Measurements from ENCODE around the gene TAS1R3.

- TF ChIP-seq, protein P1, sequence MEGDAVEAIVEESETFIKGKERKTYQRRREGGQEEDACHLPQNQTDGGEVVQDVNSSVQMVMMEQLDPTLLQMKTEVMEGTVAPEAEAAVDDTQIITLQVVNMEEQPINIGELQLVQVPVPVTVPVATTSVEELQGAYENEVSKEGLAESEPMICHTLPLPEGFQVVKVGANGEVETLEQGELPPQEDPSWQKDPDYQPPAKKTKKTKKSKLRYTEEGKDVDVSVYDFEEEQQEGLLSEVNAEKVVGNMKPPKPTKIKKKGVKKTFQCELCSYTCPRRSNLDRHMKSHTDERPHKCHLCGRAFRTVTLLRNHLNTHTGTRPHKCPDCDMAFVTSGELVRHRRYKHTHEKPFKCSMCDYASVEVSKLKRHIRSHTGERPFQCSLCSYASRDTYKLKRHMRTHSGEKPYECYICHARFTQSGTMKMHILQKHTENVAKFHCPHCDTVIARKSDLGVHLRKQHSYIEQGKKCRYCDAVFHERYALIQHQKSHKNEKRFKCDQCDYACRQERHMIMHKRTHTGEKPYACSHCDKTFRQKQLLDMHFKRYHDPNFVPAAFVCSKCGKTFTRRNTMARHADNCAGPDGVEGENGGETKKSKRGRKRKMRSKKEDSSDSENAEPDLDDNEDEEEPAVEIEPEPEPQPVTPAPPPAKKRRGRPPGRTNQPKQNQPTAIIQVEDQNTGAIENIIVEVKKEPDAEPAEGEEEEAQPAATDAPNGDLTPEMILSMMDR (IDR thresholded peaks at IDR 0.05; ENCODE audit: insufficient read depth, low read depth, low read length) = no peak
- no peak for TF ChIP-seq EZH2 (IDR thresholded peaks at IDR 0.05; ENCODE audit: insufficient read depth, low read length)
Observed at GRCh38 chr1:1370771-1371300, 39.8 kb downstream of the TAS1R3 start.

Data from astrocyte (in vitro differentiated cells and primary cell).